ENCODE measurements around the gene CC2D2B.

DNA sequence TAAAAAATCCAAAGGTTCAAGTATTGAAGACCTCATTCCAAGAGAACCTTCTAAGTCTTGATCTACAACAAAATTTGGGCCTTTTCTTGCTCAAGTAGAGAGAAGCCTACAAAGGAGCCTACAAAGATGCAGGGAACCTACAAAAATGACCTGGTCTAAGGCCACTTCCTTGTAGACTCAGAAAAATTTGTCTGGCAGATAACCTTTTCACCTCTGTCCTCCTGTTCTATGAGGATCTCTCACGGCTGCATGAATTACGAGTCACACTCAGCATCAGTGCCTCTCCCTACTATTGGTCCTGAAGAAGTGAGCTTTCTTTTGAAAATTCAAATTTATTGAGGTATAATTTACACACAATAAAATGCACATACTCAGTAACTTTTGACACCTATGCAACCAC lies 164.9 kb downstream of the CC2D2B start:
- TF ChIP-seq POLR2A (IDR thresholded peaks at IDR 0.05): no peak
- no peak for TF ChIP-seq CTCF (IDR thresholded peaks at IDR 0.05)
